ENCODE data around the gene NELL2. TPM values are rescaled to one million over a fixed set of nuclear protein-coding genes. Genes with fewer than 3 reads are reported as not detected.

The NELL2 gene
- total RNA-seq, 1 experiment from 2014 or later = 32.7 TPM

DNA sequence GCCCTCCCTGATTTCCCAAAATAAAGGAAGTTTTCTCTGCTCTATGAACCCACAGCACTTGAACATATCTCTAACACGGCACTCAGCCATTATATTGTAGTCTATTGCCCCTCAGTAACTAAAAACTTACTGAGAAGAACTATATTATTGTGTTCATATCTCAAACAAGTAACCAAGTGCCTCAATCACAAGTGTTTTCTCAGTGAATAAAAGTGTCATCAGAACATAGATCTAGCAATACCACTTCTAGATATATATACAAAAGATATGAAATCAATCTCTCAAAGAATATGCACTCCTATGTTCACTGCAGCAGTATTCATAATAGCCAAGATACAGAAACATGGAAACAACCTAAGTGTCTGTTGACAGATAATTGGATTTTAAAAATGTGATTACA lies 138.1 kb downstream of the NELL2 start:
- H2AFZ ChIP-seq (ENCODE audit: low read length) = no peak overlapping the region
- no peak overlapping the region for H4K5ac ChIP-seq (ENCODE audit: insufficient read length, low read depth, low read length)
- H3K9ac ChIP-seq (ENCODE audit: extremely low read depth, insufficient read length, low read length) = no peak overlapping the region
- DNase-seq = no peak
- no peak overlapping the region for H2BK15ac ChIP-seq (ENCODE audit: low read depth, low read length)
- H3K4me1 ChIP-seq (ENCODE audit: insufficient read depth, low read length) = no peaks in the 10 kb centered on the region
- no peak overlapping the region for H2BK12ac ChIP-seq (ENCODE audit: insufficient read length, low read depth, low read length)
- no peak overlapping the region for H3K23ac ChIP-seq (ENCODE audit: insufficient read length, low read depth, low read length)
- H3K23me2 ChIP-seq (ENCODE audit: insufficient read length, low read depth, low read length, poor library complexity, severe bottlenecking) = no peaks in the 10 kb centered on the region
- Mint-ChIP-seq H3K4me3 (no peak overlapping the region), H3K27me3 (ENCODE audit: low read depth) (peaks cover 5% of the 10 kb centered on the region; the same call in 1 of the 2 replicates), H3K4me1 (no peaks in the 10 kb centered on the region), H3K36me3 (ENCODE audit: insufficient read depth in 1 of 3, low read depth in 3 of 3) (peaks cover 22 to 50% (median 27%) of the 10 kb centered on the region in 3 experiments), H3K27ac (no peak overlapping the region), H3K9me3 (peaks cover 33 to 37% of the 10 kb centered on the region in 2 experiments)
- H3K79me1 ChIP-seq (ENCODE audit: insufficient read depth, low read depth, low read length, poor library complexity, severe bottlenecking) = no peaks in the 10 kb centered on the region
- no peak overlapping the region for H3K56ac ChIP-seq (ENCODE audit: insufficient read length, low read depth, low read length)
- H3K14ac ChIP-seq (ENCODE audit: insufficient read depth, low read length) = no peak overlapping the region
- no peak overlapping the region for H3K4ac ChIP-seq (ENCODE audit: low read depth, low read length)
- no peak overlapping the region for H4K8ac ChIP-seq (replicated peaks; ENCODE audit: insufficient read length, low read depth, low read length)
- H3K9me3 ChIP-seq (ENCODE audit: control insufficient read depth, low read depth, low read length) = peaks cover 7% of the 10 kb centered on the region
- H3K27me3 ChIP-seq (ENCODE audit: insufficient read depth, low read length) = no peaks in the 10 kb centered on the region
- H2BK20ac ChIP-seq (ENCODE audit: low read depth, low read length, poor library complexity, severe bottlenecking) = no peak overlapping the region
- H2BK120ac ChIP-seq (ENCODE audit: low read depth, low read length, poor library complexity, severe bottlenecking) = no peak overlapping the region
- H3K4me2 ChIP-seq (ENCODE audit: insufficient read depth, insufficient read length, low read length) = no peak overlapping the region
- no peaks in the 10 kb centered on the region for H3K79me2 ChIP-seq (ENCODE audit: insufficient read depth, low read length)
- no peak overlapping the region for H3K18ac ChIP-seq (ENCODE audit: insufficient read length, low read depth, low read length)
- no peak overlapping the region for H2BK5ac ChIP-seq (ENCODE audit: insufficient read length, low read length)
- no CpG with 5 or more reads among the region's 1 CpG for WGBS (ENCODE audit: extremely low coverage, insufficient read length, low lambda C conversion rate)
- H4K91ac ChIP-seq (ENCODE audit: insufficient read length, low read depth, low read length) = no peak overlapping the region
- H3K27ac ChIP-seq (ENCODE audit: insufficient read length, low read depth, low read length) = no peak overlapping the region
- no peaks in the 10 kb centered on the region for H4K20me1 ChIP-seq (ENCODE audit: control insufficient read depth, insufficient read depth, insufficient read length)
- H2AK5ac ChIP-seq (ENCODE audit: insufficient read length, low read length) = no peak overlapping the region
- H3T11ph ChIP-seq (ENCODE audit: low read length) = no peak overlapping the region
- TF ChIP-seq, protein P1, sequence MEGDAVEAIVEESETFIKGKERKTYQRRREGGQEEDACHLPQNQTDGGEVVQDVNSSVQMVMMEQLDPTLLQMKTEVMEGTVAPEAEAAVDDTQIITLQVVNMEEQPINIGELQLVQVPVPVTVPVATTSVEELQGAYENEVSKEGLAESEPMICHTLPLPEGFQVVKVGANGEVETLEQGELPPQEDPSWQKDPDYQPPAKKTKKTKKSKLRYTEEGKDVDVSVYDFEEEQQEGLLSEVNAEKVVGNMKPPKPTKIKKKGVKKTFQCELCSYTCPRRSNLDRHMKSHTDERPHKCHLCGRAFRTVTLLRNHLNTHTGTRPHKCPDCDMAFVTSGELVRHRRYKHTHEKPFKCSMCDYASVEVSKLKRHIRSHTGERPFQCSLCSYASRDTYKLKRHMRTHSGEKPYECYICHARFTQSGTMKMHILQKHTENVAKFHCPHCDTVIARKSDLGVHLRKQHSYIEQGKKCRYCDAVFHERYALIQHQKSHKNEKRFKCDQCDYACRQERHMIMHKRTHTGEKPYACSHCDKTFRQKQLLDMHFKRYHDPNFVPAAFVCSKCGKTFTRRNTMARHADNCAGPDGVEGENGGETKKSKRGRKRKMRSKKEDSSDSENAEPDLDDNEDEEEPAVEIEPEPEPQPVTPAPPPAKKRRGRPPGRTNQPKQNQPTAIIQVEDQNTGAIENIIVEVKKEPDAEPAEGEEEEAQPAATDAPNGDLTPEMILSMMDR (conservative IDR thresholded peaks at IDR 0.05) = no peak

Measured in H9 (cell line).